GM18870 (cell line): ENCODE measurements around the gene SMYD1.

Source experiments
- ATAC-seq: cut with Tn5 transposase; IDR thresholded peaks from one replicate; pipeline ENCODE4 v1.9.1; 2021; ENCODE audit warnings: moderate library complexity; ENCODE audit not compliant: unreplicated experiment

SMYD1 gene

GRCh38 chr2:88121678-88122077 lies 54.1 kb downstream of the SMYD1 start:
- ATAC-seq, result no peak

- no peak for ATAC-seq
These were observed 54.7 kb downstream of the SMYD1 start for GRCh38 chr2:88122141-88122884.

GRCh38 chr2:88123164-88123974 lies 55.7 kb downstream of the SMYD1 start:
- ATAC-seq, result no peak

GRCh38 chr2:88123975-88124917 lies 56.6 kb downstream of the SMYD1 start:
- no peak for ATAC-seq

- ATAC-seq, result no peak
These were observed 57.8 kb downstream of the SMYD1 start for GRCh38 chr2:88125344-88125923.

GRCh38 chr2:88125924-88126771 lies 58.5 kb downstream of the SMYD1 start:
- ATAC-seq, result no peak

- no peak for ATAC-seq
These were observed 59.4 kb downstream of the SMYD1 start for GRCh38 chr2:88126772-88127637.

GRCh38 chr2:88127638-88127887 lies 59.9 kb downstream of the SMYD1 start:
- no peak for ATAC-seq

GRCh38 chr2:88127888-88128653 lies 60.4 kb downstream of the SMYD1 start, which contains the start of gene FABP1:
FABP1 (minus strand) TSS chr2:88128062; CDS start chr2:88128017, 45 bp downstream.
- no peak for ATAC-seq

- ATAC-seq, result no peak
These were observed 61.2 kb downstream of the SMYD1 start for GRCh38 chr2:88128654-88129312.

- no peak for ATAC-seq
These were observed 61.8 kb downstream of the SMYD1 start for GRCh38 chr2:88129313-88129959.

GRCh38 chr2:88131201-88131998 lies 63.8 kb downstream of the SMYD1 start:
- ATAC-seq, result no peak

- ATAC-seq, result no peak
These were observed 64.4 kb downstream of the SMYD1 start for GRCh38 chr2:88131999-88132368.

GRCh38 chr2:88133875-88134274 lies 66.2 kb downstream of the SMYD1 start:
- no peak for ATAC-seq

- no peak for ATAC-seq
These were observed 69.2 kb downstream of the SMYD1 start for GRCh38 chr2:88136817-88137216.

- ATAC-seq, result no peak
These were observed 70.2 kb downstream of the SMYD1 start for GRCh38 chr2:88137833-88138232.
